ENCODE measurements around the gene LRRTM3. TPM values are rescaled to one million over a fixed set of nuclear protein-coding genes. Genes with fewer than 3 reads are reported as not detected.

Gene LRRTM3
- total RNA-seq, 1 donor from 2014 or later = 2.8 TPM

- Mint-ChIP-seq H3K9me3 (no peaks in the 10 kb centered on the region), H3K27me3 (ENCODE audit: low read depth) (no peaks in the 10 kb centered on the region), H3K4me3 (no peak overlapping the region), H3K27ac (ENCODE audit: unreplicated experiment) (no peak overlapping the region), H3K4me1 (no peaks in the 10 kb centered on the region), H3K36me3 (ENCODE audit: low read depth) (no peaks in the 10 kb centered on the region)
- DNase-seq (ENCODE audit: low read depth, low spot score) = no peak
- TF ChIP-seq CTCF (conservative IDR thresholded peaks at IDR 0.05) = no peak
Observed at GRCh38 chr10:66882271-66882670, 43.6 kb upstream of the LRRTM3 start.

- H3K27ac Mint-ChIP-seq (ENCODE audit: unreplicated experiment) = no peak overlapping the region
Observed at GRCh38 chr10:66886848-66887247, 39.0 kb upstream of the LRRTM3 start.

DNA sequence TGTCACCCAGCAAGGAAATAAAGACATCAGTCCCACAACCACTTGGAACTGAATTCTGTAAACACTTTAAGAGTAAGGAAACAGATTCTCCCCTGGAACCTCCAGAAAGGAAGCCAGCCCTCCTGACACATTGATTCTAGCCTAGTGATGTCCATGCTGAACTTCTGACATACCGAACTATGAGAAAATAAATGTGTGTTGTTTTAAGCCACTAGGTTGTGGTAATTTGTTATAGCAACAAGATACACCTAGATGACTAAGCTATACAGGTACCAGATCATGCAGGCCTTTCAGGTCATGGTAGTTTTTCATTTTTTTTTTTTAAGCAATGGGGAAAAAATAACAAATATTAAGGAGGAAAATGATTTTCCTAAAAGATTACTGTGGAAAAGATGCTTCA is 37.6 kb upstream of the LRRTM3 start:
- no peak overlapping the region for H3K4me3 Mint-ChIP-seq
- no peak for TF ChIP-seq CTCF (conservative IDR thresholded peaks at IDR 0.05)
- H3K4me1 Mint-ChIP-seq = peaks cover 7% of the 10 kb centered on the region
- H3K9me3 Mint-ChIP-seq = no peaks in the 10 kb centered on the region
- H3K36me3 Mint-ChIP-seq (ENCODE audit: low read depth) = no peaks in the 10 kb centered on the region
- H3K27me3 Mint-ChIP-seq (ENCODE audit: low read depth) = no peaks in the 10 kb centered on the region
- no peak for DNase-seq (ENCODE audit: low read depth, low spot score)
- no peak overlapping the region for H3K27ac Mint-ChIP-seq (ENCODE audit: unreplicated experiment)

More at GRCh38 chr10:66886848-66887247, 39.0 kb upstream of the LRRTM3 start:
- H3K27me3 Mint-ChIP-seq (ENCODE audit: low read depth) = no peaks in the 10 kb centered on the region
- H3K4me3 Mint-ChIP-seq = no peak overlapping the region
- TF ChIP-seq CTCF (conservative IDR thresholded peaks at IDR 0.05) = no peak
- H3K36me3 Mint-ChIP-seq (ENCODE audit: low read depth) = no peaks in the 10 kb centered on the region
- H3K9me3 Mint-ChIP-seq = no peaks in the 10 kb centered on the region
- H3K4me1 Mint-ChIP-seq = no peaks in the 10 kb centered on the region
- no peak for DNase-seq (ENCODE audit: low read depth, low spot score)

DNA sequence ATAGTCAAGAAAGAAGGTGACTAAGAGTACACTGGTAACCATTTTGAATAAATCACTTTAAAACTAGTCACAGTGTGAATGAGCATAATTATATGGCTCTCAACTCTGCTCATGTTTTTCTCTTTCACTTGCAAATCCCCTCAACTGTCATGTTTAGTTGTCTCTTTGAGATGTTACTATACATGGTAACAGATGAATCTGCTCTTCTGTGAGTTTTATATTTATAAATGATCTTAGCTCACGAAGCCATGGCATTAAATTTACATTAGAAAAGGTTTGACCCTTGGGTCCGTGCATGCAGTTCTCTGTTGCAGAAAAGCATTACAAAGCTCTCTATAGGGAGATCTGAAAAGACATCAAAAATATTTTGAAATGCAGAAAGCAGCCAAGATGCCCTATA is 33.0 kb upstream of the LRRTM3 start:
- peaks cover 12% of the 10 kb centered on the region for H3K4me1 Mint-ChIP-seq
- no peaks in the 10 kb centered on the region for H3K27me3 Mint-ChIP-seq (ENCODE audit: low read depth)
- TF ChIP-seq CTCF (conservative IDR thresholded peaks at IDR 0.05) = no peak
- H3K9me3 Mint-ChIP-seq = no peaks in the 10 kb centered on the region
- no peak for DNase-seq (ENCODE audit: low read depth, low spot score)
- H3K36me3 Mint-ChIP-seq (ENCODE audit: low read depth) = no peaks in the 10 kb centered on the region
- H3K4me3 Mint-ChIP-seq = no peak overlapping the region
- H3K27ac Mint-ChIP-seq (ENCODE audit: unreplicated experiment) = peak overlapping the region; percentile 28

- no peaks in the 10 kb centered on the region for H3K36me3 Mint-ChIP-seq (ENCODE audit: low read depth)
- no peak for TF ChIP-seq CTCF (conservative IDR thresholded peaks at IDR 0.05)
- H3K27me3 Mint-ChIP-seq (ENCODE audit: low read depth) = no peaks in the 10 kb centered on the region
- no peak overlapping the region for H3K27ac Mint-ChIP-seq (ENCODE audit: unreplicated experiment)
- no peaks in the 10 kb centered on the region for H3K4me1 Mint-ChIP-seq
- no peak for DNase-seq (ENCODE audit: low read depth, low spot score)
- H3K4me3 Mint-ChIP-seq = no peak overlapping the region
- peaks cover 6% of the 10 kb centered on the region for H3K9me3 Mint-ChIP-seq
Observed at GRCh38 chr10:66910671-66911070, 15.2 kb upstream of the LRRTM3 start.

- H3K36me3 Mint-ChIP-seq (ENCODE audit: low read depth) = no peaks in the 10 kb centered on the region
- DNase-seq (ENCODE audit: low read depth, low spot score) = no peak
- H3K4me3 Mint-ChIP-seq = no peak overlapping the region
- H3K4me1 Mint-ChIP-seq = no peaks in the 10 kb centered on the region
- peaks cover 4% of the 10 kb centered on the region for H3K9me3 Mint-ChIP-seq
- TF ChIP-seq CTCF (conservative IDR thresholded peaks at IDR 0.05) = no peak
- H3K27ac Mint-ChIP-seq (ENCODE audit: unreplicated experiment) = no peak overlapping the region
- H3K27me3 Mint-ChIP-seq (ENCODE audit: low read depth) = no peaks in the 10 kb centered on the region
Observed at GRCh38 chr10:66916030-66916429, 9.8 kb upstream of the LRRTM3 start.

All from neural crest cell (in vitro differentiated cells).